ENCODE data around the gene ABHD17A. TPM values are rescaled to one million over a fixed set of nuclear protein-coding genes. Genes with fewer than 3 reads are reported as not detected.

ABHD17A gene
- total and polyA plus RNA-seq, 2 donors (not counting 1 experiment from before 2014, with no cell fraction given): 63.1 to 134 TPM

DNA sequence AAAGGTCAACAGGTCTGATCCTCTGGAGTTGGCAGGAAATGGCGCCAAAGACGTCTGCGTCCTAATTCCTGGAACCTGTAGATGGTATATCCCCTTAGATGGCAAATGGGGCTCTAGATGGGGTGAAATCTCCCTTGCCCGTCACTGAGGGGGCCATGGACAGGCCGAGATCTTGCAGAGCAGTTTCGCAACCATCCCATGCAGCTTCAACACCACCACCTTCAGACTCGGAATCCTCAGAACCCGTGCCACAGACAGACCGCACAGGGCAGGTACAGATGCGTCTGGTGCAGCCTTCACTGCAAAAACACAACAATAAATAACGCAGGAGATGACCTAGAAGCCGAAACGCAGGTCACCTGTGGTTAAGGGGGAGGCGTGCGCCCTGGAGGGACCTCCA is 54.7 kb downstream of the ABHD17A start:
- Histone ChIP-seq H3K4me1 (ENCODE audit: control insufficient read depth in 2 of 2, insufficient read depth in 2 of 2, low read length in 2 of 2) (peaks cover 0 to 10% of the 10 kb centered on the region in 2 donors), H2AFZ (ENCODE audit: insufficient read depth, low read depth, low read length, poor library complexity, severe bottlenecking) (no peak overlapping the region), H3K36me3 (replicated peaks in 1 of 2; ENCODE audit: control extremely low read depth in 1 of 2, control insufficient read depth in 1 of 2, extremely low read depth in 1 of 2, insufficient read depth in 2 of 2, low read length in 1 of 2) (peaks cover 0 to 33% of the 10 kb centered on the region in 2 experiments), H3K9ac (ENCODE audit: low read length) (no peak overlapping the region), H3K4me2 (replicated peaks; ENCODE audit: low read depth, low read length, poor library complexity, severe bottlenecking) (no peak overlapping the region), H4K20me1 (ENCODE audit: control insufficient read depth, insufficient read depth, low read length, poor library complexity, severe bottlenecking) (peaks cover 96% of the 10 kb centered on the region), H3K27ac (ENCODE audit: low read length in 2 of 2) (no peak overlapping the region), H3K9me3 (ENCODE audit: control extremely low read depth in 1 of 3, control insufficient read depth in 2 of 3, insufficient read depth in 1 of 3, low read length in 2 of 3) (no peaks in the 10 kb centered on the region), H3K79me2 (ENCODE audit: control insufficient read depth, insufficient read depth, low read length) (peaks cover 80% of the 10 kb centered on the region), H3K27me3 (replicated peaks in 1 of 4; ENCODE audit: control extremely low read depth in 1 of 4, control insufficient read depth in 3 of 4, insufficient read depth in 4 of 4, low read length in 3 of 4) (no peaks in the 10 kb centered on the region), H3K4me3 (ENCODE audit: control extremely low read depth in 1 of 5, extremely low read depth in 1 of 5, insufficient read depth in 1 of 5, low read depth in 2 of 5, low read length in 4 of 5) (no peak overlapping the region)
- ChIA-PET CTCF (interaction anchor here (1.6 to 2.9 kb wide), 2 partner anchors 36 to 284 kb away, joined by 4 to 8 read pairs; no protein-coding TSS in a partner anchor), POLR2A (interaction anchor here (0.6 kb wide), 1 partner anchor 191 kb away, joined by 6 read pairs; no protein-coding TSS in a partner anchor)
- WGBS (ENCODE audit: insufficient coverage): 91% methylated on average over 7 of the region's 15 CpGs
- H3K27ac Mint-ChIP-seq: no peak overlapping the region
- H3K27me3 Mint-ChIP-seq: no peaks in the 10 kb centered on the region
- H3K4me3 Mint-ChIP-seq: no peak overlapping the region
- no peaks in the 10 kb centered on the region for H3K9me3 Mint-ChIP-seq (ENCODE audit: insufficient read depth)
- DNase-seq: no peak
- intact Hi-C loops (cut with micrococcal nuclease): no loop called here
- TF ChIP-seq EZH2 (IDR thresholded peaks at IDR 0.05; ENCODE audit: borderline replicate concordance, insufficient read depth, low read depth, low read length, poor library complexity, severe bottlenecking): no peak
- TF ChIP-seq, protein P1, sequence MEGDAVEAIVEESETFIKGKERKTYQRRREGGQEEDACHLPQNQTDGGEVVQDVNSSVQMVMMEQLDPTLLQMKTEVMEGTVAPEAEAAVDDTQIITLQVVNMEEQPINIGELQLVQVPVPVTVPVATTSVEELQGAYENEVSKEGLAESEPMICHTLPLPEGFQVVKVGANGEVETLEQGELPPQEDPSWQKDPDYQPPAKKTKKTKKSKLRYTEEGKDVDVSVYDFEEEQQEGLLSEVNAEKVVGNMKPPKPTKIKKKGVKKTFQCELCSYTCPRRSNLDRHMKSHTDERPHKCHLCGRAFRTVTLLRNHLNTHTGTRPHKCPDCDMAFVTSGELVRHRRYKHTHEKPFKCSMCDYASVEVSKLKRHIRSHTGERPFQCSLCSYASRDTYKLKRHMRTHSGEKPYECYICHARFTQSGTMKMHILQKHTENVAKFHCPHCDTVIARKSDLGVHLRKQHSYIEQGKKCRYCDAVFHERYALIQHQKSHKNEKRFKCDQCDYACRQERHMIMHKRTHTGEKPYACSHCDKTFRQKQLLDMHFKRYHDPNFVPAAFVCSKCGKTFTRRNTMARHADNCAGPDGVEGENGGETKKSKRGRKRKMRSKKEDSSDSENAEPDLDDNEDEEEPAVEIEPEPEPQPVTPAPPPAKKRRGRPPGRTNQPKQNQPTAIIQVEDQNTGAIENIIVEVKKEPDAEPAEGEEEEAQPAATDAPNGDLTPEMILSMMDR (IDR thresholded peaks at IDR 0.05): no peak
- ATAC-seq (ENCODE audit: low read depth): no peak
- H3K4me1 Mint-ChIP-seq: peaks cover 4% of the 10 kb centered on the region

DNA sequence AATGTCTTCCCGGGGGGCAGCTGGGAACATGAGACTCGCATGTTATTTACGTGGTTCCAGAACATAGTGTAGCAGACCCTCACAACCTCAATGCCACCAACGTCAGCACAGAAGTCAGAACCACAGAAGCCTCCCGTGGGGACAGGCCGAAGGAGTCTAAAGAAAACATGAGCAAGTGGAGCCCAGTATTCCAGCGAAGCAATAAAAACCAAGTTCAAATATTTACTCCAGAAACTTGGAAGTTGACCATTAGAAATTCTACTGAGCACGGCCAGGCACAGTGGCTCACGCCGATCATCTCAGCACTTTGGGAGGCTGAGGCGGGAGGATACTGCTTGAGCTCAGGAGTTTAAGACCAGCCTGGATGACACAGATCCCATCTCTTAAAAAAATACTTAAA is 55.3 kb downstream of the ABHD17A start:
- H3K27ac Mint-ChIP-seq: no peak overlapping the region
- Histone ChIP-seq H3K79me2 (ENCODE audit: control insufficient read depth, insufficient read depth, low read length) (peaks cover 75% of the 10 kb centered on the region), H3K36me3 (replicated peaks in 1 of 2; ENCODE audit: control extremely low read depth in 1 of 2, control insufficient read depth in 1 of 2, extremely low read depth in 1 of 2, insufficient read depth in 2 of 2, low read length in 1 of 2) (peaks cover 0 to 35% of the 10 kb centered on the region in 2 experiments), H2AFZ (ENCODE audit: insufficient read depth, low read depth, low read length, poor library complexity, severe bottlenecking) (no peak overlapping the region), H3K9me3 (ENCODE audit: control extremely low read depth in 1 of 3, control insufficient read depth in 2 of 3, insufficient read depth in 1 of 3, low read length in 2 of 3) (no peaks in the 10 kb centered on the region), H3K9ac (ENCODE audit: low read length) (no peak overlapping the region), H3K4me1 (ENCODE audit: control insufficient read depth in 2 of 2, insufficient read depth in 2 of 2, low read length in 2 of 2) (peaks cover 0 to 10% of the 10 kb centered on the region in 2 donors), H3K27ac (ENCODE audit: low read length in 2 of 2) (no peak overlapping the region), H3K4me2 (replicated peaks; ENCODE audit: low read depth, low read length, poor library complexity, severe bottlenecking) (no peak overlapping the region), H3K27me3 (replicated peaks in 1 of 4; ENCODE audit: control extremely low read depth in 1 of 4, control insufficient read depth in 3 of 4, insufficient read depth in 4 of 4, low read length in 3 of 4) (no peaks in the 10 kb centered on the region), H4K20me1 (ENCODE audit: control insufficient read depth, insufficient read depth, low read length, poor library complexity, severe bottlenecking) (peaks cover 92% of the 10 kb centered on the region), H3K4me3 (ENCODE audit: control extremely low read depth in 1 of 5, extremely low read depth in 1 of 5, insufficient read depth in 1 of 5, low read depth in 2 of 5, low read length in 4 of 5) (no peak overlapping the region)
- no peak overlapping the region for H3K4me3 Mint-ChIP-seq
- TF ChIP-seq EZH2 (IDR thresholded peaks at IDR 0.05; ENCODE audit: borderline replicate concordance, insufficient read depth, low read depth, low read length, poor library complexity, severe bottlenecking): no peak
- TF ChIP-seq, protein P1 (IDR thresholded peaks at IDR 0.05): no peak
- ChIA-PET CTCF (interaction anchor here (1.6 to 2.9 kb wide), 2 partner anchors 35 to 284 kb away, joined by 4 to 8 read pairs; no protein-coding TSS in a partner anchor), POLR2A (no interaction called here)
- no peak for DNase-seq
- peaks cover 4% of the 10 kb centered on the region for H3K4me1 Mint-ChIP-seq
- intact Hi-C loops (cut with micrococcal nuclease): no loop called here
- H3K9me3 Mint-ChIP-seq (ENCODE audit: insufficient read depth): no peaks in the 10 kb centered on the region
- H3K27me3 Mint-ChIP-seq: no peaks in the 10 kb centered on the region
- ATAC-seq (ENCODE audit: low read depth): no peak
- WGBS (ENCODE audit: insufficient coverage): 99% methylated on average over 10 of the region's 11 CpGs

Data from B cell (primary cell).